ENCODE data around the gene EML5. TPM values are rescaled to one million over a fixed set of nuclear protein-coding genes. Genes with fewer than 3 reads are reported as not detected.

The EML5 gene
- total and polyA plus RNA-seq, 7 donors: under 0.01 to 6.1 (median 2.5) TPM

DNA sequence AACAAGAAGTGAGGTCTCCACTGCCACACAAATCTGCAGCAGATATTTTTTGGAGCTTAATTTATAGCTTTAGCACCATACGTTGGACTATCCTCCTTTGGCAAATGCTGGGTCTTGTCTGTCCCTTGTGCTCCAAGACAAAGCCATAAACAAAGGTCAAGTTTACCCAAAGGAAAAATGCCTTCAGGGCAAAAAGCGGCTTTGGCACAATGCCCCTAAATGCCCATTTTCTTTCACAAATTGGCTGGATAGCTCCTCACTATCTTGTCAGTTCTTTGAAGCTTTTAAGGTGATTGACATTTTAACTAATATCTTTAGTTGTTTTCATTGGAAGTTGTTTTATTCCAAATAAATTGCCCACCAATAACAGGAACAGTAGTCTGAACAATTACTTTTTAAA lies 59.6 kb downstream of the EML5 start:
- H3K4me3 ChIP-seq: no peak overlapping the region
- no peak overlapping the region for H3K27ac ChIP-seq
- intact Hi-C loops (cut with DNase I): no loop called here
- no peaks in the 10 kb centered on the region for H3K9me3 ChIP-seq
- WGBS, 2 donors: 80% methylated on average over 2 of the region's 2 CpGs
- no peak for DNase-seq
- no peaks in the 10 kb centered on the region for H3K36me3 ChIP-seq
- TF ChIP-seq POLR2A (IDR thresholded peaks at IDR 0.05) (no peak), EP300 (IDR thresholded peaks at IDR 0.05) (no peak), POLR2AphosphoS5 (IDR thresholded peaks at IDR 0.05) (no peak)
- TF ChIP-seq, protein P1, sequence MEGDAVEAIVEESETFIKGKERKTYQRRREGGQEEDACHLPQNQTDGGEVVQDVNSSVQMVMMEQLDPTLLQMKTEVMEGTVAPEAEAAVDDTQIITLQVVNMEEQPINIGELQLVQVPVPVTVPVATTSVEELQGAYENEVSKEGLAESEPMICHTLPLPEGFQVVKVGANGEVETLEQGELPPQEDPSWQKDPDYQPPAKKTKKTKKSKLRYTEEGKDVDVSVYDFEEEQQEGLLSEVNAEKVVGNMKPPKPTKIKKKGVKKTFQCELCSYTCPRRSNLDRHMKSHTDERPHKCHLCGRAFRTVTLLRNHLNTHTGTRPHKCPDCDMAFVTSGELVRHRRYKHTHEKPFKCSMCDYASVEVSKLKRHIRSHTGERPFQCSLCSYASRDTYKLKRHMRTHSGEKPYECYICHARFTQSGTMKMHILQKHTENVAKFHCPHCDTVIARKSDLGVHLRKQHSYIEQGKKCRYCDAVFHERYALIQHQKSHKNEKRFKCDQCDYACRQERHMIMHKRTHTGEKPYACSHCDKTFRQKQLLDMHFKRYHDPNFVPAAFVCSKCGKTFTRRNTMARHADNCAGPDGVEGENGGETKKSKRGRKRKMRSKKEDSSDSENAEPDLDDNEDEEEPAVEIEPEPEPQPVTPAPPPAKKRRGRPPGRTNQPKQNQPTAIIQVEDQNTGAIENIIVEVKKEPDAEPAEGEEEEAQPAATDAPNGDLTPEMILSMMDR (IDR thresholded peaks at IDR 0.05): no peak
- H3K27me3 ChIP-seq: no peaks in the 10 kb centered on the region
- H3K4me1 ChIP-seq: no peaks in the 10 kb centered on the region

DNA sequence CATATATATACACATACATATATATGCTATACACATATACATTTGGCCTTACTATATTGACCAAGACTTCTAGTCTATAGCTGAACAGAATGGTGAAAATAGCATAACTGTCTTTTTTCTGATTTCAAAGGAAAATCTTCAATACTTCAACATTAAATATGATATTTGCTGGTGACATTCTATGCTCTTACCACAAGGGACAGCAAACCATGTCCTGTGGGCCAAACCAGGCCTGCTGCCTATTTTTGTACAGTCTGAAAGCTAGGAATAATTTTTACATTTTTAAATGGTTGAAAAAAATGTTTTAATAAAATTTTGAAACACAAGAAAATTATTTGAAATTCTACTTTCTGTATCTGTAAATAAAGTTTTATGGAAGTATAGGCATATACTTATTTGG lies 63.6 kb downstream of the EML5 start:
- Histone ChIP-seq H3K9me3 (no peaks in the 10 kb centered on the region), H3K4me1 (no peaks in the 10 kb centered on the region), H3K4me3 (no peak overlapping the region), H3K27me3 (no peaks in the 10 kb centered on the region), H3K36me3 (no peaks in the 10 kb centered on the region), H3K27ac (no peak overlapping the region)
- DNase-seq: no peak
- intact Hi-C loops (cut with DNase I): no loop called here
- no peak for TF ChIP-seq POLR2A (IDR thresholded peaks at IDR 0.05)

DNA sequence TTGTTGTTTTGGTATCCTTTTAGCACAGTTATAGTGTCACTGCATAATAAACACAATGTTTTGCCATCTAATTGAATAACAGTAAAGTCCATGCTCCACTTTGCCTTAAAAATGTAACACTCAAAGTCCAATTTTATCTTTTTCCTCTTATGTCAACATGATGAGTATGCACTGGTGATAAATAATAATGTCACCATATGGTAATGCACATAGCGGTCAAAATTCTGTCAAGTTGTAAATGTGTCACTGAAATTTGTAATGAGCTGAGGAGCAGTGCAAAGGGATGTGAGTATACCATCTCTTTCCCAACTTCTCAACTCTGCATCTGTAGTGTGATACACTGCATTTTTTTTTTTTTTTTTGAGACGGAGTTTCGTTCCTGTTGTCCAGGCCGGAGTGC lies 65.7 kb downstream of the EML5 start:
- H3K4me3 ChIP-seq: no peak overlapping the region
- no peak overlapping the region for H3K27ac ChIP-seq
- intact Hi-C loops (cut with DNase I): no loop called here
- 86 to 99% methylated on average over 4 of the region's 4 CpGs for WGBS, 2 donors
- H3K9me3 ChIP-seq: no peaks in the 10 kb centered on the region
- TF ChIP-seq EP300 (IDR thresholded peaks at IDR 0.05) (no peak), POLR2AphosphoS5 (IDR thresholded peaks at IDR 0.05) (no peak), POLR2A (IDR thresholded peaks at IDR 0.05) (no peak)
- TF ChIP-seq, protein P1 (IDR thresholded peaks at IDR 0.05): no peak
- H3K36me3 ChIP-seq: no peaks in the 10 kb centered on the region
- no peaks in the 10 kb centered on the region for H3K27me3 ChIP-seq
- H3K4me1 ChIP-seq: no peaks in the 10 kb centered on the region
- no peak for DNase-seq

DNA sequence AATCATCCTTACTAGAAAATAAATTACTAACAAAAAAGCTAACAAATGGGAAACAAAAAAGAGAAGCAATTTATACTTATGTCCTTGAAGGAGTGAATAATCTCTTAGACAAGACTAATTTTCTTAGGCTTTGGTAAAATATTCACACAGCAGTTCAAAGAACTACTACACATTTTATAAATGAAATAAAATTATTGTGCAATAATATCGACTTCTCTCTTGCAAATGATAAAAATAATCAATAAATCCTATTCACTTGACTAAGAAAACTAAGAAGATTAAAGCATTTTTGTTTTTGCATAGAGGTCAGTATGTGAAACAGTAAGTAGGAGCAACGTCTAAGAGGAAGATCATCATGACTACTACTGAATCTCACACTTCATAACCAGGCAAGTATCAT lies 82.0 kb downstream of the EML5 start:
- Histone ChIP-seq H3K36me3 (no peaks in the 10 kb centered on the region), H3K27ac (no peak overlapping the region), H3K4me1 (no peaks in the 10 kb centered on the region), H3K9me3 (no peaks in the 10 kb centered on the region), H3K4me3 (no peak overlapping the region), H3K27me3 (no peaks in the 10 kb centered on the region)
- TF ChIP-seq EP300 (IDR thresholded peaks at IDR 0.05) (no peak), POLR2A (IDR thresholded peaks at IDR 0.05) (no peak)
- TF ChIP-seq, protein P1 (IDR thresholded peaks at IDR 0.05): no peak
- 82 to 89% methylated on average over 2 of the region's 2 CpGs for WGBS, 2 donors
- DNase-seq: no peak
- intact Hi-C loops (cut with DNase I): no loop called here

DNA sequence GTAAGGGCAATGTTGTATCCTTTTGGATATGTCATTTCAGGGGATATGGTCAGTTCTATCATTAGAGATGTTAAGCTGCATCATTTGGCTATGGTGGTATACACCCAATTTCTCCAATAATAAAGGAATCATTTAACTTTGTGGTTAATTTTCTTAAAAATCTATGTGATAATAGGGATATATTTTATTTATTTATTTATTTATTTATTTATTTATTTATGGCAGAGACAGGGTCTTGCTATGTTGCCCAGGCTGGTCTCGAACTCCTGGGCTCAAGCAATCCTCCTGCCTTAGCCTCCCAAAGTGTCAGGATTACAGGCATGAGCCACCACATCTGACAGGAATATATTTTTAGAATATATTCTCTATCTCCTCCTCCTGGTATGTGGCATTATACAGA lies 85.7 kb downstream of the EML5 start:
- H3K27me3 ChIP-seq: no peaks in the 10 kb centered on the region
- WGBS, 2 donors: 81 to 87% methylated on average over 1 of the region's 1 CpG
- H3K9me3 ChIP-seq: no peaks in the 10 kb centered on the region
- no peak overlapping the region for H3K27ac ChIP-seq
- no peak overlapping the region for H3K4me3 ChIP-seq
- H3K4me1 ChIP-seq: no peaks in the 10 kb centered on the region
- TF ChIP-seq, protein P1 (IDR thresholded peaks at IDR 0.05): no peak
- no peak for TF ChIP-seq POLR2A (IDR thresholded peaks at IDR 0.05)
- no peak for DNase-seq
- no peaks in the 10 kb centered on the region for H3K36me3 ChIP-seq
- intact Hi-C loops (cut with DNase I): no loop called here

All from sigmoid colon (tissue), 7 donors.